Prostate gland (tissue), 2 donors: ENCODE data around the gene MVB12B.

Experiments used
- CTCF ChIP-seq, 4 experiments: fragments of 200-600 bp in 2 of 4; fragments of 450-650 bp in 2 of 4; sonication (generic) in 2 of 4; IDR thresholded peaks; 1 replicate in 3 of 4; 2 replicates in 1 of 4; pipeline ENCODE4 v1.5.1; 2016 to 2019; ENCODE audit warnings: antibody characterized with exemption in 4 of 4, mild to moderate bottlenecking in 2 of 4, moderate library complexity in 2 of 4
- POLR2A ChIP-seq: fragments of 450-650 bp; IDR thresholded peaks from one replicate; pipeline ENCODE4 v1.6.1; 2016; ENCODE audit warnings: antibody characterized with exemption, mild to moderate bottlenecking
- POLR2AphosphoS5 ChIP-seq: sonication (generic); formaldehyde crosslinking; IDR thresholded peaks from one replicate; pipeline ENCODE4 v1.6.1; 2017; ENCODE audit warnings: antibody characterized with exemption

- TF ChIP-seq POLR2A, result no peak
- no peak for TF ChIP-seq CTCF (IDR thresholded peaks at IDR 0.05)
- TF ChIP-seq POLR2AphosphoS5, result no peak
Measured at GRCh38 chr9:126390923-126391322, 64.3 kb downstream of the MVB12B start.
